Mammary epithelial cell (primary cell): ENCODE data around the gene MAGIX.

Source experiments
- CTCF ChIP-seq, 2 donors: IDR thresholded peaks in 1 of 2; conservative IDR thresholded peaks in 1 of 2; 2 replicates each; pipeline ENCODE4 v1.5.1; 2011 to 2012; ENCODE audit warnings: inconsistent platforms in 2 of 2, low read length in 2 of 2, mild to moderate bottlenecking in 2 of 2, control low read depth in 1 of 2, low read depth in 1 of 2; ENCODE audit not compliant: insufficient read depth in 1 of 2; ENCODE audit errors: extremely low read depth in 1 of 2
- EZH2 ChIP-seq: IDR thresholded peaks from 2 replicates; pipeline ENCODE4 v1.6.1; 2012; ENCODE audit warnings: low read length, inconsistent platforms, borderline replicate concordance

GRCh38 chrX:49211074-49211473 lies 48.5 kb downstream of the MAGIX start:
- no peak for TF ChIP-seq CTCF (conservative IDR thresholded peaks at IDR 0.05 in 1 of 2, IDR thresholded peaks at IDR 0.05 in 1 of 2; ENCODE audit: extremely low read depth in 1 of 2, insufficient read depth in 1 of 2, low read depth in 1 of 2, low read length in 2 of 2)
- no peak for TF ChIP-seq EZH2
